Erythroblast (primary cell): ENCODE data around the gene FASTK.

Experiments
- DNase-seq, 2 experiments: peaks; one replicate each; lab custom pipeline; 2025; lab: John Stamatoyannopoulos, UW
- GATA1 ChIP-seq: IDR thresholded peaks from 2 replicates; pipeline ENCODE4 v1.6.1; 2011; ENCODE audit warnings: low read depth, mild to moderate bottlenecking, control low read depth, low read length, moderate library complexity
- POLR2A ChIP-seq: IDR thresholded peaks from 2 replicates; pipeline ENCODE4 v1.6.1; 2011; ENCODE audit warnings: mild to moderate bottlenecking, low read length

The FASTK gene

GRCh38 chr7:151076863-151077704 lies 3.5 kb downstream of the FASTK start:
- TF ChIP-seq POLR2A = peak; percentile 35
- TF ChIP-seq GATA1 = no peak
- DNase-seq = no peak

- TF ChIP-seq GATA1 = no peak
- no peak for TF ChIP-seq POLR2A
- no peak for DNase-seq
Observed at GRCh38 chr7:151075978-151076426, 4.6 kb downstream of the FASTK start.

GRCh38 chr7:151075662-151075971 lies 5.0 kb downstream of the FASTK start:
- TF ChIP-seq GATA1 (no peak), POLR2A (no peak)
- no peak for DNase-seq

GRCh38 chr7:151074817-151075661 lies 5.6 kb downstream of the FASTK start:
- DNase-seq = no peak
- TF ChIP-seq POLR2A (no peak), GATA1 (no peak)

GRCh38 chr7:151073990-151074389 lies 6.6 kb downstream of the FASTK start:
- DNase-seq = no peak
- TF ChIP-seq GATA1 = no peak

- TF ChIP-seq POLR2A (no peak), GATA1 (no peak)
- no peak for DNase-seq
Observed at GRCh38 chr7:151071032-151071866, 9.4 kb downstream of the FASTK start.

- no peak for TF ChIP-seq GATA1
- no peak for TF ChIP-seq POLR2A
- no peak for DNase-seq
Observed at GRCh38 chr7:151070574-151070960, 10.0 kb downstream of the FASTK start.

- no peak for TF ChIP-seq GATA1
- TF ChIP-seq POLR2A = no peak
Observed at GRCh38 chr7:151069841-151070573, 10.6 kb downstream of the FASTK start.

GRCh38 chr7:151068069-151068773 lies 12.4 kb downstream of the FASTK start:
- DNase-seq = no peak
- no peak for TF ChIP-seq POLR2A
- TF ChIP-seq GATA1 = no peak

More at GRCh38 chr7:151069841-151070573, 10.6 kb downstream of the FASTK start:
- no peak for DNase-seq

- TF ChIP-seq GATA1 (no peak), POLR2A (no peak)
- DNase-seq = no peak
Observed at GRCh38 chr7:151066273-151066974, 14.2 kb downstream of the FASTK start.

- no peak for DNase-seq
- TF ChIP-seq POLR2A = no peak
Observed at GRCh38 chr7:151065516-151065915, 15.1 kb downstream of the FASTK start.

- TF ChIP-seq POLR2A (no peak), GATA1 (no peak)
- DNase-seq = no peak
Observed at GRCh38 chr7:151064993-151065392, 15.6 kb downstream of the FASTK start.
